ENCODE results near the gene SNAP91.

SNAP91 gene

GRCh38 chr6:83613378-83613777 lies 95.5 kb downstream of the SNAP91 start:
- no peak for DNase-seq (ENCODE audit: low read depth)
- no peak for TF ChIP-seq CTCF (IDR thresholded peaks at IDR 0.05; ENCODE audit: control insufficient read depth, insufficient read depth, low read depth, low read length, missing control alignments)
- no peak overlapping the region for H3K4me3 ChIP-seq (ENCODE audit: control insufficient read depth, low read depth, low read length)

GRCh38 chr6:83609248-83609647 lies 99.7 kb downstream of the SNAP91 start:
- no peak for TF ChIP-seq CTCF (IDR thresholded peaks at IDR 0.05; ENCODE audit: control insufficient read depth, insufficient read depth, low read depth, low read length, missing control alignments)
- no peak for DNase-seq (ENCODE audit: low read depth)
- H3K4me3 ChIP-seq (ENCODE audit: control insufficient read depth, low read depth, low read length) = no peak overlapping the region

GRCh38 chr6:83605517-83605916 lies 103.4 kb downstream of the SNAP91 start:
- no peak for DNase-seq (ENCODE audit: low read depth)
- no peak for TF ChIP-seq CTCF (IDR thresholded peaks at IDR 0.05; ENCODE audit: control insufficient read depth, insufficient read depth, low read depth, low read length, missing control alignments)
- H3K4me3 ChIP-seq (ENCODE audit: control insufficient read depth, low read depth, low read length) = no peak overlapping the region

GRCh38 chr6:83603551-83603950 lies 105.3 kb downstream of the SNAP91 start:
- H3K4me3 ChIP-seq (ENCODE audit: control insufficient read depth, low read depth, low read length) = no peak overlapping the region
- DNase-seq (ENCODE audit: low read depth) = no peak
- no peak for TF ChIP-seq CTCF (IDR thresholded peaks at IDR 0.05; ENCODE audit: control insufficient read depth, insufficient read depth, low read depth, low read length, missing control alignments)

GRCh38 chr6:83601119-83601518 lies 107.8 kb downstream of the SNAP91 start:
- TF ChIP-seq CTCF (IDR thresholded peaks at IDR 0.05; ENCODE audit: control insufficient read depth, insufficient read depth, low read depth, low read length, missing control alignments) = no peak
- H3K4me3 ChIP-seq (ENCODE audit: control insufficient read depth, low read depth, low read length) = no peak overlapping the region
- DNase-seq (ENCODE audit: low read depth) = no peak

GRCh38 chr6:83600459-83600858 lies 108.4 kb downstream of the SNAP91 start:
- H3K4me3 ChIP-seq (ENCODE audit: control insufficient read depth, low read depth, low read length) = no peak overlapping the region
- no peak for TF ChIP-seq CTCF (IDR thresholded peaks at IDR 0.05; ENCODE audit: control insufficient read depth, insufficient read depth, low read depth, low read length, missing control alignments)
- no peak for DNase-seq (ENCODE audit: low read depth)

GRCh38 chr6:83597511-83597910 lies 111.4 kb downstream of the SNAP91 start:
- no peak overlapping the region for H3K4me3 ChIP-seq (ENCODE audit: control insufficient read depth, low read depth, low read length)
- no peak for TF ChIP-seq CTCF (IDR thresholded peaks at IDR 0.05; ENCODE audit: control insufficient read depth, insufficient read depth, low read depth, low read length, missing control alignments)
- no peak for DNase-seq (ENCODE audit: low read depth)
